Mesodermal cell (in vitro differentiated cells): ENCODE measurements around the gene GTF3C5.
"Not testable (repeated sequence)": the region's sequence is repeated elsewhere in the genome, so short reads cannot be mapped to it uniquely, and the experiment has no call there.

Source experiments
- H3K27ac ChIP-seq: 2 replicates; pipeline ENCODE4 v1.7.0; 2013; ENCODE audit warnings: mild to moderate bottlenecking, low read depth, low read length, moderate library complexity; ENCODE audit not compliant: severe bottlenecking
- H3K36me3 ChIP-seq: 2 replicates; pipeline ENCODE4 v1.7.1; 2013; ENCODE audit warnings: mild to moderate bottlenecking, low read length, moderate library complexity; ENCODE audit not compliant: control insufficient read depth, insufficient read depth
- H3K4me1 ChIP-seq: one replicate; pipeline ENCODE4 v1.7.1; 2013; ENCODE audit warnings: mild to moderate bottlenecking, low read length; ENCODE audit not compliant: insufficient read depth, control insufficient read depth, poor library complexity, severe bottlenecking
- H3K4me3 ChIP-seq: 2 replicates; pipeline ENCODE4 v1.7.0; 2013; ENCODE audit warnings: low read length, control low read depth, mild to moderate bottlenecking; ENCODE audit not compliant: insufficient read depth, poor library complexity, severe bottlenecking; ENCODE audit errors: extremely low read depth
- H3K9me3 ChIP-seq: 2 replicates; pipeline ENCODE4 v1.7.1; 2013; ENCODE audit warnings: mild to moderate bottlenecking, low read length, moderate library complexity; ENCODE audit not compliant: control insufficient read depth
- WGBS, 2 experiments: methylation state at CpG; one replicate each; pipeline ENCODE4 v1.1.5; 2013; ENCODE audit warnings: missing lambda C conversion rate in 2 of 2; ENCODE audit not compliant: insufficient coverage in 2 of 2; 5-methylcytosine and 5-hydroxymethylcytosine counted together

GTF3C5 gene

GRCh38 chr9:133080786-133081779 lies 50.3 kb downstream of the GTF3C5 start:
- not testable (repeated sequence) for H3K27ac ChIP-seq, H3K9me3 ChIP-seq, H3K36me3 ChIP-seq, H3K4me3 ChIP-seq
- peaks cover 29% of the 10 kb centered on the region for H3K4me1 ChIP-seq
- 90 to 94% methylated on average over 5 to 6 of the region's 18 CpGs for WGBS, 2 experiments

GRCh38 chr9:133081957-133082644 lies 51.3 kb downstream of the GTF3C5 start:
- WGBS, 2 experiments: 86 to 96% methylated on average over 3 to 5 of the region's 12 CpGs
- H3K4me1 ChIP-seq: peaks cover 20% of the 10 kb centered on the region
- H3K27ac ChIP-seq, H3K4me3 ChIP-seq, H3K36me3 ChIP-seq, H3K9me3 ChIP-seq: not testable (repeated sequence)

- H3K36me3 ChIP-seq: not testable (repeated sequence)
- 100% methylated on average over 1 of the region's 9 CpGs; no CpG with 5 or more reads in 1 of the 2 experiments for WGBS, 2 experiments
These were observed 52.9 kb downstream of the GTF3C5 start for GRCh38 chr9:133083688-133084087.

GRCh38 chr9:133086212-133086860 lies 55.5 kb downstream of the GTF3C5 start:
- not testable (repeated sequence) for H3K36me3 ChIP-seq, H3K9me3 ChIP-seq, H3K4me1 ChIP-seq, H3K4me3 ChIP-seq, H3K27ac ChIP-seq
- 94 to 98% methylated on average over 8 to 10 of the region's 17 CpGs for WGBS, 2 experiments

More at GRCh38 chr9:133083688-133084087, 52.9 kb downstream of the GTF3C5 start:
- H3K9me3 ChIP-seq, H3K4me3 ChIP-seq, H3K27ac ChIP-seq: not testable (repeated sequence)
- peaks cover 13% of the 10 kb centered on the region for H3K4me1 ChIP-seq

- 83 to 87% methylated on average over 12 to 14 of the region's 15 CpGs for WGBS, 2 experiments
- Histone ChIP-seq H3K9me3 (no peaks in the 10 kb centered on the region), H3K4me1 (no peaks in the 10 kb centered on the region), H3K4me3 (no peak overlapping the region), H3K36me3 (no peaks in the 10 kb centered on the region), H3K27ac (no peak overlapping the region)
These were observed 56.1 kb downstream of the GTF3C5 start for GRCh38 chr9:133086894-133087293.

- Histone ChIP-seq H3K4me3 (no peak overlapping the region), H3K36me3 (no peaks in the 10 kb centered on the region), H3K9me3 (no peaks in the 10 kb centered on the region), H3K4me1 (no peaks in the 10 kb centered on the region), H3K27ac (no peak overlapping the region)
- WGBS, 2 experiments: 78 to 82% methylated on average over 5 to 7 of the region's 7 CpGs
These were observed 56.8 kb downstream of the GTF3C5 start for GRCh38 chr9:133087429-133088145.

GRCh38 chr9:133088146-133088750 lies 57.5 kb downstream of the GTF3C5 start:
- Histone ChIP-seq H3K4me1 (no peaks in the 10 kb centered on the region), H3K9me3 (no peaks in the 10 kb centered on the region), H3K36me3 (no peaks in the 10 kb centered on the region), H3K27ac (no peak overlapping the region), H3K4me3 (no peak overlapping the region)
- 88 to 97% methylated on average over 5 to 9 of the region's 10 CpGs for WGBS, 2 experiments

GRCh38 chr9:133088756-133089155 lies 58.0 kb downstream of the GTF3C5 start:
- H3K27ac ChIP-seq: no peak overlapping the region
- WGBS, 2 experiments: 90 to 98% methylated on average over 7 of the region's 7 CpGs
- no peak overlapping the region for H3K4me3 ChIP-seq
- H3K9me3 ChIP-seq: no peaks in the 10 kb centered on the region
- no peaks in the 10 kb centered on the region for H3K36me3 ChIP-seq
- no peaks in the 10 kb centered on the region for H3K4me1 ChIP-seq

- Histone ChIP-seq H3K9me3 (no peaks in the 10 kb centered on the region), H3K4me1 (no peaks in the 10 kb centered on the region), H3K36me3 (no peaks in the 10 kb centered on the region), H3K27ac (no peak overlapping the region), H3K4me3 (no peak overlapping the region)
- WGBS, 2 experiments: 93 to 98% methylated on average over 4 to 6 of the region's 6 CpGs
These were observed 58.5 kb downstream of the GTF3C5 start for GRCh38 chr9:133089271-133089671.

GRCh38 chr9:133090187-133090586 lies 59.4 kb downstream of the GTF3C5 start:
- H3K4me3 ChIP-seq: no peak overlapping the region
- no peaks in the 10 kb centered on the region for H3K36me3 ChIP-seq
- H3K4me1 ChIP-seq: no peaks in the 10 kb centered on the region
- no peaks in the 10 kb centered on the region for H3K9me3 ChIP-seq
- H3K27ac ChIP-seq: no peak overlapping the region
- 75 to 100% methylated on average over 2 to 4 of the region's 6 CpGs for WGBS, 2 experiments
